ACC112 (cell line): ENCODE measurements around the gene F7.
A peak's percentile ranks its signal among the peaks of the same experiment; 100 is the strongest.

Experiments
- H2AFZ ChIP-seq: fragments of 200-600 bp; sonication (generic); one replicate; pipeline ENCODE4 v1.6.0; 2017; ENCODE audit warnings: antibody characterized with exemption, low read length; ENCODE audit not compliant: unreplicated experiment
- H3K27ac ChIP-seq: fragments of 200-600 bp; sonication (generic); 2 replicates; pipeline ENCODE4 v1.5.1; 2014; ENCODE audit warnings: low read depth, mild to moderate bottlenecking, antibody characterized with exemption, low read length, moderate library complexity
- H3K27me3 ChIP-seq: fragments of 200-600 bp; sonication (generic); 2 replicates; pipeline ENCODE4 v1.6.1; 2014; ENCODE audit warnings: mild to moderate bottlenecking, antibody characterized with exemption, low read length, moderate library complexity, mixed read lengths; ENCODE audit not compliant: insufficient read depth
- H3K36me3 ChIP-seq: fragments of 200-600 bp; sonication (generic); 2 replicates; pipeline ENCODE4 v1.6.1; 2016; ENCODE audit warnings: mild to moderate bottlenecking, antibody characterized with exemption, low read length, moderate library complexity, mixed read lengths; ENCODE audit not compliant: insufficient read depth
- H3K4me1 ChIP-seq: fragments of 200-600 bp; sonication (generic); one replicate; pipeline ENCODE4 v1.6.1; 2016; ENCODE audit warnings: low read length, mixed read lengths; ENCODE audit not compliant: insufficient read depth, unreplicated experiment, control insufficient read depth
- H3K4me3 ChIP-seq: fragments of 200-600 bp; sonication (generic); 2 replicates; pipeline ENCODE4 v1.5.1; 2014; ENCODE audit warnings: mild to moderate bottlenecking, low read depth, low read length
- H3K79me2 ChIP-seq: fragments of 200-600 bp; sonication (generic); one replicate; pipeline ENCODE4 v1.6.0; 2016; ENCODE audit warnings: low read length; ENCODE audit not compliant: control insufficient read depth, unreplicated experiment, insufficient read depth

Gene F7

GRCh38 chr13:113120300-113121182 lies 14.9 kb downstream of the F7 start:
- no peaks in the 10 kb centered on the region for H3K27me3 ChIP-seq

GRCh38 chr13:113121183-113121927 lies 15.8 kb downstream of the F7 start:
- H3K27me3 ChIP-seq, result no peaks in the 10 kb centered on the region
- no peaks in the 10 kb centered on the region for H3K36me3 ChIP-seq
- H2AFZ ChIP-seq, result no peak overlapping the region
- H3K4me3 ChIP-seq, result no peak overlapping the region
- H3K27ac ChIP-seq, result no peak overlapping the region
- no peaks in the 10 kb centered on the region for H3K79me2 ChIP-seq
- H3K4me1 ChIP-seq, result peaks cover 4% of the 10 kb centered on the region

More at GRCh38 chr13:113120300-113121182, 14.9 kb downstream of the F7 start:
- H3K36me3 ChIP-seq, result no peaks in the 10 kb centered on the region
- no peak overlapping the region for H2AFZ ChIP-seq
- peaks cover 4% of the 10 kb centered on the region for H3K4me1 ChIP-seq
- H3K4me3 ChIP-seq, result no peak overlapping the region
- no peak overlapping the region for H3K27ac ChIP-seq
- no peaks in the 10 kb centered on the region for H3K79me2 ChIP-seq

- no peaks in the 10 kb centered on the region for H3K27me3 ChIP-seq
Measured at GRCh38 chr13:113121928-113122471, 16.4 kb downstream of the F7 start.

GRCh38 chr13:113122550-113123225 lies 17.1 kb downstream of the F7 start, which contains the start of gene F10:
TSS of gene F10 (plus strand) at chr13:113122799. CDS start at chr13:113122856, 57 bp downstream.
- Histone ChIP-seq H2AFZ (no peak within 1 kb of the TSS), H3K79me2 (no peaks in the 10 kb centered on the region), H3K4me3 (peak within 1 kb of the TSS; percentile 20; the same call in 1 of the 2 replicates), H3K4me1 (no peaks in the 10 kb centered on the region), H3K27me3 (peaks cover 1% of the 10 kb centered on the region; the same call in 1 of the 2 replicates), H3K36me3 (no peaks in the 10 kb centered on the region), H3K27ac (no peak within 1 kb of the TSS)

More at GRCh38 chr13:113121928-113122471, 16.4 kb downstream of the F7 start:
- peaks cover 4% of the 10 kb centered on the region for H3K4me1 ChIP-seq
- H3K36me3 ChIP-seq, result no peaks in the 10 kb centered on the region
- H2AFZ ChIP-seq, result no peak overlapping the region
- no peak overlapping the region; the same call in 1 of the 2 replicates for H3K4me3 ChIP-seq
- no peaks in the 10 kb centered on the region for H3K79me2 ChIP-seq
- H3K27ac ChIP-seq, result no peak overlapping the region

GRCh38 chr13:113123226-113124201 lies 17.9 kb downstream of the F7 start:
- no peaks in the 10 kb centered on the region for H3K36me3 ChIP-seq
- no peaks in the 10 kb centered on the region for H3K79me2 ChIP-seq
- H3K4me1 ChIP-seq, result no peaks in the 10 kb centered on the region
- H2AFZ ChIP-seq, result no peak overlapping the region
- peaks cover 9% of the 10 kb centered on the region for H3K27me3 ChIP-seq
- no peak overlapping the region for H3K4me3 ChIP-seq
- no peak overlapping the region for H3K27ac ChIP-seq

- no peak overlapping the region for H2AFZ ChIP-seq
- H3K4me3 ChIP-seq, result no peak overlapping the region
- H3K27me3 ChIP-seq, result peaks cover 9% of the 10 kb centered on the region
- H3K27ac ChIP-seq, result no peak overlapping the region
- H3K36me3 ChIP-seq, result no peaks in the 10 kb centered on the region
- no peaks in the 10 kb centered on the region for H3K4me1 ChIP-seq
- H3K79me2 ChIP-seq, result no peaks in the 10 kb centered on the region
Measured at GRCh38 chr13:113124211-113124970, 18.8 kb downstream of the F7 start.

- H3K4me1 ChIP-seq, result no peaks in the 10 kb centered on the region
- no peaks in the 10 kb centered on the region for H3K36me3 ChIP-seq
- no peaks in the 10 kb centered on the region for H3K79me2 ChIP-seq
- no peak overlapping the region for H3K4me3 ChIP-seq
- H3K27me3 ChIP-seq, result peaks cover 9% of the 10 kb centered on the region
- no peak overlapping the region for H2AFZ ChIP-seq
- no peak overlapping the region for H3K27ac ChIP-seq
Measured at GRCh38 chr13:113125506-113126264, 20.1 kb downstream of the F7 start.

- no peaks in the 10 kb centered on the region for H3K79me2 ChIP-seq
- no peak overlapping the region for H2AFZ ChIP-seq
- no peak overlapping the region for H3K4me3 ChIP-seq
- H3K36me3 ChIP-seq, result no peaks in the 10 kb centered on the region
- H3K27ac ChIP-seq, result no peak overlapping the region
- H3K4me1 ChIP-seq, result no peaks in the 10 kb centered on the region
- H3K27me3 ChIP-seq, result peaks cover 15% of the 10 kb centered on the region
Measured at GRCh38 chr13:113126265-113127150, 20.9 kb downstream of the F7 start.
